Measurements from ENCODE around the gene WDFY4.

The WDFY4 gene

DNA sequence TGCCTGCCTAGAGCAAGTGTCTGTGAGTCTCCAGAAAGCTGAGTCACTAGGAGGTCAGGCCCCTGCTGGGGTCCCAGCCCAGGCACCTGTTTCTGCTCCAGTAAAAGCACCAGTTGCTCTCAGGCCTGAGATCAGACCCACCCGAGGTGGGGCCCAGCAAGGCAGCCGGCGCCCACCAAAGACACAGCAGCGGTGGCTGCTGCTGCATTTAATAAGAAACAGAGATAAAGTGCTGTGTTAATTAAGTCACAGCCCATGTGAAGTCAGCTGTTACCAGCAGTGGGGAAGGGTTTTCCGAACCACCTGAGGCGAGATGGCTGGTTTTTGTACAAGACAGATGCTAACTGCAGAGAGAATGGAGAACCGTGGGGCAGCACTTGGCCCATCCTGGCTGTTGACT lies 267.0 kb downstream of the WDFY4 start:
- DNase-seq, result no peak

DNA sequence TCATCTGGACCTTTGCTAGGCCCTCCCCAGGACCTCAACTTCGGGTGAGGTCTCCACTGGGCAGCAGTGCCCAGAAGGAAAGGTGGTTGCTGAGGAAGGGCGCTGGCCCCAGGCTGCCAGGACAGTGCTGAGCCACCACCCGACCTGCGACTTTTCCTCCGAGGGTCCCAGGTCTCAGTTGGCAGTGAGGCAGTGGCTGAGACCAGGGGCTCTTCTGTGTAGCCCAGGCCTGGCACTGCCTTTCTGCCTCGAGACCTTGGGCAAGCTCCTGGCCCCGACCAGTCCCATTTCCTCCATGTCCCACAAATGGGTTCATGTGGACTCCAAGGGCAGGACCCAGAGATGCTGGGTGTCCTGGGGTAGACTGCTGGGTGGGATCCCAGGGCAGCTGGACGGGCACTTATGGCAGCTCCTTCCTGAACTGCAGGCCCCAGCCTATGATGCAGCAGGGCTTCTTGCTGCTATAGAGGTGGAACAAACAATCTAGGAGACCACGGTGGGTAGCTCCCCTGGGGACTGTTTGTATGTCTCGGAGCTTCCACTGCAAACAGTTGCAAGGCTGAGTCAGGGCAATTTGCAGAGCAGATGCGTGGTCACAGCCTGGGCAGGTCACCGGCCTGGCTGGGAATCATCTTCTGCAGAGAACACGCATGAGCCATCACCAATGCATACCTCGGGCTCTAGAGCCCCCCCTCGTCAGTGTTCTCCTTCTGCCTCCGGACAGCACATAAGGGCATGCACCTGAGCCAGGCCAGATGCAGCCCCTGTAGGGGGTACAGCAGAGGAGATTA lies 272.9 kb downstream of the WDFY4 start:
- DNase-seq, result no peak

DNA sequence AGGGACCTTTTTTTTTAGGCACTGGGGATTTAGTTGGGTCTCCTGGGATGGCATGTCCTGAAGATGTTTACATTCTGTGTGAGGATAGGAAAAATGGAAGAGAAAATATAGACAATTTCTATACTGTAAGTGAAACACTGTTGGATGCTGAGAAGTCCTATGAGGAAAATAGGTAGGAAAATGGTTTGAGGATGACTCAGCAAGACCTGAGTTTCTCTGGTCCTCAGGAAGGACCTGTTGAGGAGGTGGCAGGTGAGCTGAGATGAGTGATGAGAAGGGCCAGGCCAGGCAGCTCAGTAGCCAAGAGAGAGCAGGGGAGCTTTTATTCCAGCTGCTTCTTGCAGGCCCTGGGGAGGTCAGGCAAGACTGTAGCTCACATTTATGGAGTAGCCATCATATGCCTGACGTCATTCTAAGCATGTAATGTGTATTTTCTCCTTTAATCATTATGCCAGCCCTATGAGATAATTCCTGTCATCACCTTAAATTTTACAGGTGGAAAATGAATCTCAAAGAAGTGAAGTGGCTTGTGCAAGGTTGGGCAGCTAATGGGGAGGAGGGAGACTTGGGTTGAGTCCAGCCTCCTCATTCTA lies 274.0 kb downstream of the WDFY4 start:
- DNase-seq, result no peak

DNA sequence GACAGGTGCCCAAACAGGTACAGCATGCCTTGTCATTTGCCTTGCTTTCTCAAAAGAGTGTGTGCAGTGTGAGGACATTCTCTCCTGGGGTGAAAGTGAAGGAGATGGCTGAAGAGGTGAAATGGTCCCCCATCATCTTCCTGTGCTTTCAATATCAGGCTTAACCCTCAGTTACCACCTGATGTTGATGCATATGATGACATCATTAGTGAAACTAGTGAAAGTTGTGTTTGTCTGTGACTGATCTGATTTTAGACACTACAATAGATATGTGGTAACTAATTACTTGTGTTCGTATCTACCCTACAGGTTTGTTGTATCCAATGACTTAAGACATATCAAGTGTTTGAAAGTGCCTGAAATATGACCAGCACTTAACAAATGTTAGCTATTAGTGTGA lies 279.4 kb downstream of the WDFY4 start:
- DNase-seq, result no peak

DNA sequence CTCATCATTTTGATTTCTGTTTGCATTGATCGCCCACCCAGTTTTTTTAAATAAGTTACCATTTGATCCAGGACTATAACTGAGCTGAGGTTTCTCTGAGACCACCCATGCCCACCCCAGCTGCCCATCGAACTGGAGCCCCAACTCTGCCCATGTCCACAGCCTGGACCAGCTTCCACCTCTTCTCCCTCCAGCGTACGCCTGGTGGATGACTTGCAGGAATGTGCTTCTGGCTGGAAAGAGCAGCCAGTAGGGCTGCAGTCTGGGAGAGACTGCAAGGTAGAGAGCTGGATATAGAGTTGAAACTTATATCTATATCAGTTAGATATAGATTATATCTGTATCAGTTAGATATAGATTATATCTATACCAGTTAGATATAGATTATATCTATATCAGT lies 280.8 kb downstream of the WDFY4 start:
- no peak for DNase-seq

DNA sequence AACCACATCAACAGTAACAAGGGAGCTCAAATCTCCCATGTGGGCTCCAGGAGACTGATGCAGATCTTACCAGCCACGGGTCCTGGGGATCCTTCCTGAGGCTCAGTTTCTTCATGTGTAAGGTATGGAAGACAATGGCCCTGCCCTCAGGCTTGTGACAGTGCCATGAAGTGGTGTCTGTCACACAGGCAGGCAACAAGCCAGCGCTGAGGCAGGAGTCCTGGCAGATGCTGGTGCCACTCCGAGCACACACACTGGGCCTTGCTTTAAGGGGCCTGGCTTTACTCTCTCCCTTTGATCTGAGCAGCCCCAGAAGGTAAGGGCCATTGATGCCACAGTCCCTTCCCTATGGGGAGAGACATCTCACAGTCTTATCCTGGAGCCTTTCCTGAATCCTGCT lies 283.4 kb downstream of the WDFY4 start:
- no peak for DNase-seq

DNA sequence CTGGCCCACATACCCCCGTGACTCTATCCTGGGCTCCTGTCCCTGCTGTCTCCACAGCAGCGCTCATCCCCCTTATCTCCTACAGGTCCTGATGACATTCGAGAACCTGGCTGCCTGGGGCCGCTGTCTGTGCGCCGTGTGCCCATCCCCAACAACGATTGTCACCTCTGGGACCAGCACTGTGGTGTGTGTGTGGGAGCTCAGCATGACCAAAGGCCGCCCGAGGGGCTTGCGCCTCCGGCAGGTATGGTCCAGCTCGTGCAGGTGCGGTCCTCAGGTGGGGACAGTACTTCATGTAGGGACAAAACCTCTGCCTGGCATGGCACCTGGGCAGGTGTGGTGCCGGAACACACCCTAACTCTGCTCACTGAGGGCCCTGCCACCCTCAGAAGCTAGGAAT lies 285.4 kb downstream of the WDFY4 start:
- no peak for DNase-seq

DNA sequence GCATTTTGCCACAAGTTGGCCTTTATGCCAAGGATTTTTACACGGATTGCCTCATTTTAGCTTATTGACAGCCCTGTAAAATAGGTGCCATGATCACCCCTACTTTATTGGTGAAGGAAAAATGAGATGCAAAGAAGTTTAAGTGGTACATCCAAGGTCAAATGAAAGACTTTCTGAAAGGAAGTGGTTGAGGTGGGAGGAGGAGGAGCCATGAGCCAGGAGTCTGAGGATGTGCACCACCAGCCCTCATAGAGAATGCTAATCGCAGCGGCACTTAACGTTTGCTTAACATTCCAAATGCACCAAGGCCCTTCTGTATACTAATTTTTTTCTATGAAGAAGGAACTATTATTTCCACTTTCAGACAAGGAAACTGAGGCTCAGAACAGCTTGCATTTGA lies 286.0 kb downstream of the WDFY4 start:
- DNase-seq, result no peak

DNA sequence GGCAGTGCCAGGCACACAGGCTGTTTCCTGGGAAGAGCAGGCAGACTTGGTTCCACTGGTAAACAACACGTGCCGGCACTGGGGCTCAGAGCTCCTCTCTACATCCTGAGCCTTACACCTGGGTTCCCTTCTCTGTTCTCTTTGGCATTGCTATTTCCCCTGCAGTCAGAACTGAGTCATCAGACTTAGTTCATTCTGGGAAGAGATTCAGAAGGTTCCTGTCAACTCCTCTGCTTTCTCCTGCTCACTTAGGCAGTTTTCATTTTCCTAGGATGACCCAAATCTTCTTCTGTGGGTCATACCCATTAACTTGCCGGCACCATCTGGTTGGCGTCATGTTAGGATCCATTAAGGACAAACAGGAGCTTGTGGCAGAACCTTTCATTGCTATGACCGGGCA lies 288.4 kb downstream of the WDFY4 start:
- no peak for DNase-seq

DNA sequence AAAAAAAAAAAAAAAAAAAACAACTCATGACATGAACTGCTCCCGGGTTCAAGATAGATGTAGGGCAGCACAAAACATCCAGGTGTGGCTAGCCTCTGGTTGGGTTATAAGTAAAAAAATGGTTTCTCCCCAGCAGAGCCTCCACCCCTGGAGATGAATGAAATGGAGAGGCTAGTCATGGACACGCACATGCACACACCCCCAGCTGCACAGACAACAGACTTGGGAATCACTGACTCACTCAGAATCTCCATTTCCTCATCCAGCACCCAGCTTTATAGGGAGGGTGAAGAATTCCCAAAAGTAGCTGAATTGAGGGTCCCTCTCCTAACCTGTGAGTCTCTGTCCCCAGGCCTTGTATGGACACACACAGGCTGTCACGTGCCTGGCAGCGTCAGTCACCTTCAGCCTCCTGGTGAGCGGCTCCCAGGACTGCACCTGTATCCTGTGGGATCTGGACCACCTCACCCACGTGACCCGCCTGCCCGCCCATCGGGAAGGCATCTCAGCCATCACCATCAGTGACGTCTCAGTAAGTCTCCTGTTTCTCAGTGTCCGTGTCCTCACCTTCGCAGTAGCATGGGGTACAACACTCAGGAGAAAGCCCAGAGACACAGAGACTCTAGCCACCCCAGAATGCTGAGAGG lies 290.0 kb downstream of the WDFY4 start:
- DNase-seq, result no peak

DNA sequence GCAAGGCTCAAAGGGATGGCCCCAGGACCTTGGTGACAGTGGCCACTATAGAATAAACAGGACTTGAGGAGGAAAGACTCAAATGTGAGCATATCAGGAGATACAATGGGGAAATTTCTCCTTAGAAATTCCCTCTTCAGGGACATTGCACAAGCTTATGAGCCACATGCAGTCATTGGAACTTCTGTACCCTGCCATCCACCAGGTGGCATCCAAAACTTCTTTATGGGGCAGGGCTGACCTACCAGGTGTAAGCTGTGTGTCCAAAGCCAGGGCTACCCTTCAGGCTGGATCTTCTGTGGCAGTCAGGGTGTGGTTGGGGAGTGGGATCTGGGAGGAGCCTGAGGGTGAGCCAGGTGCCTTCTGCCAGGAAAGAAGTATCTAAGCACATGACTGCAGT lies 291.5 kb downstream of the WDFY4 start:
- DNase-seq, result peak; percentile 0

DNA sequence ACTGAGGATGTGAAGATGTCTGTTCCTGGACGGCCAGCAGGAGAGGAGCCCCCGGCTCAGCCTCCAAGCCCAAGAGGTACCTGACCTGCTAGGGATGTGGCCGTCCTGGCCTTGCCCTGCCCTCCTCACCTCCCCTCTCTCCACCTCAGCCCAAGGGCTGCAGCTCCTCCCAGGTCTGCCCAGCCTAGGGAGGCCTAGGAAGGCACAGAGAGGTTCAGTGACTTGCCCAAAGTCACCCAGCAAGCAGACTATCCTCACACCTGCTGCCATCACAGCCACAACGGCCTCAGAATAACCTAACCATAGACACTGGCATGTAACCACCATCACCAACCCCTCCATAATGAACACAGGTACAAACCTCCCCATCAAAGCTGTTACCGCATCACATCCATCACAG lies 293.6 kb downstream of the WDFY4 start:
- no peak for DNase-seq

DNA sequence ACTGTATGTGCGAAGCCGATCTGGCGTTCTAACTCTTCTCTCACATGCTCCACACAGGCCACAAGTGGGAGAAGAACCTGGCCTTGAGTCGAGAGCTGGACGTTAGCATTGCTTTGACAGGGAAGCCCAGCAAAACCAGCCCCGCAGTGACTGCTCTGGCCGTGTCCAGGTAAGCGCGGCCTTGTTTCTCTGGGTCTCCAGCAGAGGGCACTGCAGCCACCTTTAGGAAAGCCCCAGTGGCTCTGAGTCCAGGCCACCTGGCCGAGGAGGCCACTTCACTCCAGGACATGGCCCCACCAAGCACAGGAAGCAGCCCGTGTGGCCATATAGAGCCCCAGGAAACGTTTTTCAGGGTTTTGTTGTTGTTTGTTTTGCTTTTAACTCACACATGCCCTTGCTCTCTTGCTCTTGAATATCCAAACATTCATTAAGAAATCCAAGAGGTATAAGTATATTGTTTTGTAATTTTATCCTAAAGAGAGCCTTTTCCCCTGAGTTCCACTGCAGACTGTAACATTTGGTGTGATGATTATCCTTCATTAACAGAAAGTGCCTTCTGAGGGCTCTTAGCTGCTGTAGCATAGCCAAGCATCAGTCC lies 296.7 kb downstream of the WDFY4 start:
- DNase-seq, result peak; percentile 50

DNA sequence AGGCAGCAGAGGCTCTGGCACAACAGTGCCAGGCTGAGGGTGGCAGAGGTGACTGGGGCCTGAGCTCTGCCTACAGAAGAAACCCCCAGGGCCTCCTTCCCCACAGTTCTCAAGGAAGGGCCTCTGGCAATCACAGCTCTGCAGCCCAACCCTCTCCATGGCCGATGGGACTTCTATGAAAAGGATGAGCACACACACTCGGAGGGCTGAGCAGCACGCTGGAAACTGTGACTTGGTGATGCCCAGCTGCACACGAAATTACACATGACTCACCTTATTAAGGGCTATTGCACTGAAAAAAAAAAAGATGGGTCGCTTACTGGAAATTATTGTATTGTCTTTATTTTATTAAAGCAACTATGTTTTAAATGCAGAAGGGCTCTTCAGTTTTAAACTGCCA lies 297.9 kb downstream of the WDFY4 start:
- DNase-seq, result no peak

DNA sequence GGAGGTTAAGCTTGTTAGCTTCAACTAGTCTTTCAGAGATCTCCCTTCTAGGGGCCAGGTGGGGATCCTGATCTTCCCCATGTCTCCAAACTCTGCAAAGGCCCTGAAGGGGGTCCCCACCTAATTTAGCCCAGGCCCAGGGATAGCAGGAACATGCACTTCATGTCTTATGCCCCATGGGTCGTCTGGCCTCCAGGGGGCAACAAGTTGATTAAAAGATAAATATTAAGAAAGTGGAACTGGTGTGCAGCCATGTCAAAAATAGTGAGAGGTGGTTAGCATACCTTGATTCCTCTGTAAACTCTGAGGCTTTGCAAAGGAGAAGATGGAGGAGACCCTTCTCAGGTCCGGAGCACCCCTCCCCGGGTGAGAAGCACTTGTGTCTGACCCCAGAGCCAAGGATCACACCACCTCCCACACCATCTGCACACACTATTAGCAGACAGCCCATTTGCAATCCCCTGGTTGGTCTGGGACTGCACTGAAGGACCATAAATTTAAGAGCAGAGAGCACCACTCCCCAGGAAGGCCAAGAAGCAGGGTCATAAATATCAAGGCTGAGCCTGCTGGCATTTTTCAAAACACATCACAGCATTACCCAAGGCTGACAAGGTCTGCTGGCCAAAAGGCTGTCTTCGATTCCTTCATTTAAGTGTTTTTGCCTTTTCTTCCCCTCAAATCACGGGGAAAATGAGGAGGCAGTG lies 299.1 kb downstream of the WDFY4 start:
- no peak for DNase-seq

DNA sequence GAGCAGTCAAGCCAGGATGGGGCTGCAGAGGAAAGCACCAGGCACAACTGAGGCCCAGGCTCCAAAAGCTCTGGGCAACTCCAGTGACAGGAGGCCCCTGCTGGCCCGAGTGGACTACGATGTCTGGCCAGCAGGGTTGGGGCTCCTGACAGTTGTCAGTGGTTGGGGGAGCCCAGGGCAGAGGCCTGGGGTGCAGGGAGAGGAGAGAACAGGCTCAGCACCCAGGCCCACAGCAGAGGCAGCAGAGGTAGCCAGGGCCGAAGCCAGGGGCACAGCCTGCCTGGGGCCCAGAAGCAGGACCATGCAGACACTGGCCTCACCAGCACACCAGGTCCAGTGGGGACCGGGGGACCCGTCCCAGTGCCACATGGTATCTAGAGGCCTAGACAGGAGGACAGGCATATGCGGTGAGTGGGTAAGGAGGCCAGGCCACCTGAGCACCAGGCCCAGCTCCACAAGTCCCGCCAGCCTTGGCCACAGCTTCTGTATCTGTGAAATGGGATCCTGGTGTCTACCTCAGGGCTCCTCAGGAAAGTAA lies 301.0 kb downstream of the WDFY4 start:
- no peak for DNase-seq

DNA sequence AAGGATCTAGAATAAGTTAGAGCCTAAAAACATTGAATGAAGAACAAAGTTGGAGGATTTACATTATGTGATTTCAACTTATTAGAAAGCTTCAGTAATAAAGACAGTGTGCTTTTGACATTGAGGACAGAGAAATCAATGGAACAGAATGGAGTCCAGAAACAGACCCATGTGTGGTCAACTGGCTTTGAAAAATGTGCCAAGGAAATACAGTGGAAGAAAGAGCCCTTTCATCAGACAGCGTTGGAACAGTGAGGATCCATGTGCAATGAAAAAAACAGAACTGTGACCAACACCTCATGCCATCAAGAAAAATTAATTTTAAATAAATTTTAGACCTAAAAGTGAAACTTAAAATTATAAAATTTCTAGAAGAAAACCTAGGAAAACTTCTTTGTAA lies 305.6 kb downstream of the WDFY4 start:
- no peak for DNase-seq

DNA sequence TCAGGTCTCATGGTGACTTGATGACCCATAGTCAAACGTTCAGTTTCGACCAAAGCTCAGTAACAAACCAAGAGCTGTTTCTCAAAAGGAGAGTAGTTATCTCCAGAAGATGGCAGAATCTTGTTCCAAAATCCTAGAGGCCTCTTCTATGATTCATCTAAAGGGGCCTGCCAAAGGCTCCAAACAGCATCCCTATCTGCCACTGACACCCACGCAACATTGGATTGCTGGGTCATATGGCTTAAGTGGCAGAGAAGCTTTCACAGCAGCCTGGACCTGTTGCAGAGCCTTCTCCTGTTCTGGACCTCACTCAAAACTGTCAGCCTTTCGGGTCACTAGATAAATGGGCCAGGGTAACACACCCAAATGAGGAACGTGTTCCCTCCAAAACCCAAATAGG lies 309.0 kb downstream of the WDFY4 start:
- DNase-seq, result no peak

DNA sequence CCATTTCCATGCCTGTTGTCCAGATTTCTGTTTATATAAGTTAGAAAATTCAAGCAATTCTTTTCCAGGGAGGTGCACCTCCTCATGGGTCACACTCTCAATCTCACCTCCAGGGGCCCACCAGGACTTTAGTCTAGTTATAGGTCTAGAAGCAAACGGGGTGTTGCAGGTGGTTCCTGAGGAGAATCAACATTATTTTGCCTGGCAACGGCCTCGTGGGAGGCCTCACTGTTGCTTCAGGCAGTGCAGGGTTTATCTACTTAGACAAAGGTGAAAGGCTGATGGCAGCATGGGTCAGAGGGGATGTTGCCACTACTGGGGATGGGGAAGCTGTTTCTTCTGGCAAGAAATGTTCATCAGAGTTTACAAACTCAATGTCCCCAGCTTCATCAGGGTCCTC lies 311.7 kb downstream of the WDFY4 start:
- no peak for DNase-seq

DNA sequence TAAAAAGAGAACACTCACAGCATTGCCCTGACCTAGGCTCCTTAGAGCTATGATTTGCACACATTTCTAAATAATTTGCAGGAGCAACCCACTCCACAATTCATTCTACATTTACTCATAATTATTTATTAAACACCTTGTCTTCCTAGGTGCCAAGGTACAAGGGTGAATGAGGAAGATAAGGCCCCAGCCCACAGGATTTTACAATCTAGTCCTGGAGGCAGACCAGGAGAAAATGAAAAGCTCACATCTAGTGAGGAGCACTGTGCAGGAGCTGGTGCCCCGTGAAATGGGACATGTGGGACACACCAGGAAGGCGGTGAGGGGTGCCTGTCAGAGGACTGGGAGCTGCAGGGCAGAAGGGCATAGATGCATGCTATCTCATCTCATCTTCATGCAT lies 314.7 kb downstream of the WDFY4 start:
- DNase-seq, result no peak

DNA sequence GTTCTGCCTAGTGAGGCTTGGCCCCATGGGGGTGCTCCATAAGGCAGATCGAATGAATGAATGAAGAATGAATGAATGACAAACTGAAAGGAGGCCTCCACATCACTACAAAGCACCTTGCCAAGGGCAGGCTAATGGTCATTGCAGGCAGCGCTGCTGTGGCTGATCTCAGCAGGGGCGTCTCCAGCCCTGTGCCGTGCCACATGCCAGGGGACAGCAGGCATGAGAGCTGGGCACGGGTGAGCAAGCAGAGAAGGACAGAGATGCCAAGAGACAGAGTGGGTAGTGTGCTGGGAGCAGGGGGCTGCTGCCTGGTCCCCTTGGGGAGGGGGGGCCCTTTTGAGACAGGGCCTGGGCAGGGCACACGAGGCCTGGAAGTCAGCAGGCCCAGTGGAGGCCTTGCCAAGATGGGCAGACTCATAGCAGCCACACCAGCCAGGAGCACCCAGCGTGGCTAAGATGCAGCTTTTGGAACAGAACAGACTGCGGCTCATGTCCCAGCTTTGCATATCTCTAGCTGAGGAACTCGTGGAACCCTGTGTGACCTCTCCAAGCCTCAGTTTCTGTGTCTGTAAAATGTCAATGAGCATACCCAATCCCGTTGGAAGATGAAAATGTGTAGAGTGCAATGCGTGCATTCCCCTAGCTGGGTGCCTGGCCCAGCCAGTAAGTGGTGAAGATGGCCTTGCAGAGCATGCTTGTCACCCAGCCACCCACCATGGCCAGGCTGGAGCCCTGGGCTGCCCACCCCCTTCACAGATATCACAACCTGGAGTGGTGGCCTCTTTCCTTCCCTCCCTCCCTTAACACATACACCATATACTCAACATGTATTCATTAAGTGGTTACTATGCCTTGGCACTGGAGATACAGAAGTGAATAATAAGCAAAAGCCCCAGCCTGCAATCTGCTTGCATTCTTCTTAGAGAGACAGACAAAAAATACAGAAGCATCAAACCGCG lies 316.0 kb downstream of the WDFY4 start:
- no peak for DNase-seq

DNA sequence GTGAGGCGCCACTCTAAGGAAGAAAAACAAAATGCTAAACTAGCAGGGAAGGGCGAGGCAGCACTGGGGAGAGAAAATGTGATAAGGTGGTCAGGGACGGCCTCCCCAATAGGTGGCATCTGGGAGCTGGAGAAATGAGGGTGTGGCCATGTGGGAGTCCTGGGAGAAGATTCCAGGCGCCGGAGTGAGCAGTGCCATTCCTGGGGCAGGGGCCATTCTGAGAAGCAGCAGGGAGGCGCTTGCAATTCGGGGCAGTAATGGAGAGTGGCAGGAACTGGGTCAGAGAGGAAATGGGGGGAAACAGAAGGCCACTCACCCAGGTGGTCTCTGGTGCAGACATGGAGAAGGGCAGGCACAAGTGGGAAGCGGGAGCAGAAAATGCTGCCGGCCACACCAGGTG lies 316.7 kb downstream of the WDFY4 start:
- DNase-seq, result peak; percentile 4
